HG03060 (cell line): ENCODE measurements around the gene TLR4.

Experiments used
- ATAC-seq: cut with Tn5 transposase; IDR thresholded peaks from one replicate; pipeline ENCODE4 v1.9.1; 2021; ENCODE audit warnings: low read depth, moderate number of reproducible peaks; ENCODE audit not compliant: unreplicated experiment

TLR4 gene

GRCh38 chr9:117704024-117704575, at the start of gene TLR4:
Gene TLR4 (plus strand): TSS chr9:117704403. CDS start chr9:117704473, 70 bp downstream.
- peak; percentile 98 for ATAC-seq

- no peak for ATAC-seq
Measured at GRCh38 chr9:117656002-117656401, 48.2 kb upstream of the TLR4 start.

DNA sequence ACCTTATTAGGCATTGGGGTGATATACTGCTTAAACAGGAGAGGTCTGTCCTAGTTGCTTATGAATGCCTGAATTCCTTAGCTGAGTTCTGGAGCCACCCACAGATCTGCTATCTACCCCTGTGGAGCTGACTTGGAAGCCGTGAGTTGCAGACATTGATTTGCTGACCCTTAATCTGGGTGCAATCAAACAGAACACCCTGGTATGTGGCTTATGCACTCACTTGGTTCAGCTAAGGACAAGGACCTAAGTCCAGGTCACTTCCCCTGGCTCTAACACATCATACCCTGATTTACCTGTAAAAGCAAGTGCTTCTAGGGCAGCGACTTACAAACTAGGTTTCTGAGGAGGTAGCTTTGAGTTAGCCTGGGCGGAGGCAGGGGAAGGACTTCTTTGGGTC, 41.6 kb upstream of the TLR4 start:
- no peak for ATAC-seq

- no peak for ATAC-seq
Measured at GRCh38 chr9:117664419-117664818, 39.8 kb upstream of the TLR4 start.

- ATAC-seq = no peak
Measured at GRCh38 chr9:117665601-117666385, 38.4 kb upstream of the TLR4 start.

DNA sequence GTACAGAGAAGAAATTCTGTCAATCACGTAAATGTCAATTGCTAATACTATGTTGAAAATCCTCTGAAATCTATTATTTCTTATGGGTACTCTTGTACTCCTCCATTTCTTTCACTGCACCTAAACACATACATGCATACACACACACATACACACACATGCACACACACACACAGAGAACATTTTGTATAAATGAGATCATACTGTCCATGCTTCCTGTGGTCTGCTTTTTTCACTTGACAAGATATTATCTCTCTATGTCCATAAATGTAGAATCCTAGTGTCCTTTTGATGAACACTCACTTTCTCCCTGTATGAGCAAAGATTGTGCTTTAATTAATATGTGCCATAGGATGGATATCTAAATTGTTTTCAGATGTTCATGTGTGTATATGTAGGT, 32.7 kb upstream of the TLR4 start:
- no peak for ATAC-seq

DNA sequence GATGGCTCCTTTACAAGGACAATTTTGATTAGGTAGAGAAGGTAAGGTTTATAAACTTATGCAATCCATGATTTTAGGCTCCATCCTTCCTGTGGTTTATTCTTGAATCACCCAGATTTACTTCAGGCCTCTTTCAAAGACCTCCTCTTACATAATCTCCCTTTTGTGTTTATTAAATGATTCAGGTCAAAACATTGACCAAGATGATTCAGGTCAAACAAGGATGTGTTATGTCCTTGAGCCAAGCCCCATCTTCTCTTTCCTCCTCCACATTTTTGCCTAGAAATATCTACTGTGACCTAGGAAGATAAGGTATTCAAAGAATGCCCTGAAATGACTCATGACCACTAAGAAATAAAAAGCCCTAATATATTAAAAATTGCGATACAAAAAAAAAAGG, 31.8 kb upstream of the TLR4 start:
- no peak for ATAC-seq

DNA sequence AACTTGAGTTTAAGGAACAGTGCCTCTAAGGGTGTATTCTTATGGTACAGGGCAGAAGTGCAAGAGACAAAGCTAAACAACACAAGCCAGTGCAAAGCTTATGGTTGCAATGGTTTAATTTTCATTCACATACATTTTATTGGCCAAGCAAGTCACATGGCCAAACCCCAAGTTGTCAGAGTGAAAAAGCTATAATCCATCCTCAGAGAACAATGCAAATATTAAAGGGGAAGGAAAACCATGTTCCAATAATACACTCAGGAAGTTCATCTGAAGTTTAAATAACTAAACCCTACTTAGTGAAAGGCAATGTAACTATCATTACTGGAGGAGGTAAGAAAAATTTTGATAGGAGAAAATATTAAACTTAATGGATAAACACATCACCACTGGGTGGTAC, 26.6 kb upstream of the TLR4 start:
- peak; percentile 35 for ATAC-seq

GRCh38 chr9:117678871-117679270, 25.3 kb upstream of the TLR4 start:
- ATAC-seq = peak; percentile 34

- no peak for ATAC-seq
Measured at GRCh38 chr9:117679416-117679815, 24.8 kb upstream of the TLR4 start.

DNA sequence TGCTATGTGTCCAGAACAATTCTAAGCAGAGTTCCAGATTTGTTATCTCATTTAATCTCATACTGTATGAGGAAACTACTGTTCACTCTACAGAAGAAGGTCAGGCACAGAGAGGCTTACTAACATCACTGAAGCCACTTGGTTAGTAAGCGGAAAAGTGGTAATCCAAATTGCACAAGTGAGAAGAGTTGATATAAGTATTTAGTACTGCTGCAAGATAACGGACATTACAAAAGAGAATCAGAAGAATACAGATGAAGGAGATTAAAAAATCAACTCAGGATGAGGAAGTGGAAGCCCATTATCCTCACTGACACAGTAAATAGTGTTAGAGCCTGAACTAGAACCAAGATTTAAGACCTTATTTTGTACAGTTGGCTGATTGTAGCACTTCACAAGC, 22.3 kb upstream of the TLR4 start:
- ATAC-seq = no peak

GRCh38 chr9:117682955-117683710, 21.1 kb upstream of the TLR4 start:
- peak; percentile 76 for ATAC-seq

GRCh38 chr9:117687532-117687931, 16.7 kb upstream of the TLR4 start:
- no peak for ATAC-seq

DNA sequence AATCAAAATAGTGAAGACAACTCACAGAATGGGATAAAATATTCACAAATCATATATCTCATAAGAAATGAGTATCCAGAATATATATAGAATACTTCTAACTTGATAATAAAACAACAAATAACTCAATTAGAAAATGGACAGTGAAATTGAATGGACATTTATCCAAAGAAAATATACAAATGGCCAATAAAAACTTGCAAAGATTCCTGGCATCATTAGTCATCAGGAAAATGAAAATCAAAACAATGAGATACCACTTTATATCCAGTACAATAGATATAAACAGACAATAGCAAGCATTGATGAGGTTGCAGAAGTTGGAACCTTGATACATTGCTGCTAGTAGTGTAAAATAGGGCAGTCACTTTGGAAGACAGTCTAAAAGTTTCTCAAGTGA, 12.8 kb upstream of the TLR4 start:
- ATAC-seq = no peak

- ATAC-seq = no peak
Measured at GRCh38 chr9:117696154-117696553, 8.0 kb upstream of the TLR4 start.

DNA sequence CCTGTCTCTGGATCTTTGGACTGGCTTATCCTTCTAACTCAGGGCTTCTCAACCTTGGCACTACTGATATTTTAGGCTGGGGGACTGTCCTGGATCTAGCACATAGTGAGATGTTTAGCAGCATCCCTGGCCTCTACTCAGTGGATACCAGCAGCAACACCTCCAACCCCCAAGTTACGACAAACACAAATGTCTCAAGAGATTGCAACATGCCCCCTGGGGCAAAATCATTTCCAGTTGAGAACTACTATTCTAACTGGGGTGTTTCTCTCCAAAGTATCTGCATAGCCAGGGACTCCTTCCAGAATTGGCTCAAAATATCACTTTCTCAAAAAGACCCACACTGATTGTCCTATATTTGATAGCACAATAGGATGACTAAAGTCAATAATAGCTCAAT, 7.2 kb upstream of the TLR4 start:
- no peak for ATAC-seq

GRCh38 chr9:117703537-117703936, 666 bp upstream of the TLR4 start:
- no peak for ATAC-seq

- ATAC-seq = no peak
Measured at GRCh38 chr9:117704597-117704996, 394 bp downstream of the TLR4 start.

GRCh38 chr9:117705386-117705785, 1.2 kb downstream of the TLR4 start:
- ATAC-seq = no peak

- no peak for ATAC-seq
Measured at GRCh38 chr9:117706421-117707116, 2.4 kb downstream of the TLR4 start.

DNA sequence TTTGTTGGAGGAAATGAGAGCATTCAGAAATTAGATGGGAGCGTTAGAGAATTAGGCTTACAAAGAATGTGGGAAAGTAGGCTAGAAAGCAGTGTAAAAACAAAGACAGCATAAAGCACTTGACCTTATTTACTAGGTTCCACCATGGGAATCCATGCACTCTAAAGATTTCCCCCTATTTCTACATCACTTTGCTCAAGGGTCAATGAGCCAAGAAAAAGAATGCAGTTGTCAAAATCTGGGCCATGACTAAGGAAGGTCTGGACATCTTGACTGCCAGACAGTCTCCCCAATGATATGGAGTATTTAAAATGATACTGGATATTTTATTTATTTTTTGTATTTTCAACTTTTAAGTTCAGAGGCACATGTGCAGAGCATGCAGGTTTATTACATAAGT, 3.4 kb downstream of the TLR4 start:
- no peak for ATAC-seq
